Breast epithelium (tissue), 4 donors: ENCODE data around the gene IGFBPL1. TPM values are rescaled to one million over a fixed set of nuclear protein-coding genes. Genes with fewer than 3 reads are reported as not detected.
A peak's percentile ranks its signal among the peaks of the same experiment; 100 is the strongest.

Experiments
- DNase-seq, 2 donors: peaks; one replicate each; pipeline ENCODE4 v3.0.0-alpha.2; 2019; ENCODE audit warnings: low spot score in 2 of 2
- H3K27ac ChIP-seq, 2 donors: fragments of 200-600 bp; sonication (generic) in 1 of 2; one replicate each; pipeline ENCODE4 v1.5.1; 2016 to 2019; ENCODE audit warnings: mild to moderate bottlenecking in 1 of 2
- H3K27me3 ChIP-seq, 2 donors: fragments of 200-600 bp; sonication (generic) in 1 of 2; one replicate each; pipeline versions ENCODE4 v1.5.1 to v1.6.0; 2017 to 2019; ENCODE audit warnings: control low read depth in 1 of 2, mild to moderate bottlenecking in 1 of 2
- H3K36me3 ChIP-seq: fragments of 200-600 bp; one replicate; pipeline ENCODE4 v1.5.1; 2019
- H3K4me1 ChIP-seq, 2 donors: fragments of 200-600 bp; sonication (generic); one replicate each; pipeline ENCODE4 v1.5.1; 2016 to 2019; ENCODE audit warnings: control low read depth in 1 of 2
- H3K4me3 ChIP-seq, 3 donors: fragments of 200-600 bp; sonication (generic); 1 replicate in 2 of 3; 2 replicates in 1 of 3; pipeline ENCODE4 v1.5.1; 2016 to 2019; ENCODE audit warnings: mild to moderate bottlenecking in 3 of 3, moderate library complexity in 2 of 3
- H3K9me3 ChIP-seq, 2 donors: fragments of 200-600 bp; sonication (generic) in 1 of 2; one replicate each; pipeline ENCODE4 v1.5.1; 2016 to 2019; ENCODE audit warnings: control low read depth in 1 of 2
- POLR2A ChIP-seq: fragments of 450-650 bp; IDR thresholded peaks from one replicate; pipeline ENCODE4 v1.6.1; 2016; ENCODE audit warnings: antibody characterized with exemption, mild to moderate bottlenecking, moderate library complexity
- POLR2AphosphoS5 ChIP-seq, 3 donors: sonication (generic); formaldehyde crosslinking; IDR thresholded peaks; one replicate each; pipeline ENCODE4 v1.6.1; 2017; ENCODE audit warnings: antibody characterized with exemption in 3 of 3
- intact Hi-C: fragments of 100-400 bp; cut with DNase I; formaldehyde crosslinking; loops from one replicate; pipeline ENCODE4 v1.15.1; 2023; ENCODE audit warnings: low total_unique reads
- total RNA-seq, 3 donors: library from RNA; depleted of rRNA; stranded (reverse); fragments of >200 nt; gene quantifications; one replicate each; pipeline ENCODE4 v1.1.0, GENCODE V29; 2016
- TF ChIP-seq, protein P1 (sequence below), 3 donors: fragments of 450-650 bp; IDR thresholded peaks; one replicate each; pipeline ENCODE4 v1.5.1; 2016 to 2017; ENCODE audit warnings: antibody characterized with exemption in 3 of 3, mild to moderate bottlenecking in 3 of 3, moderate library complexity in 3 of 3

The IGFBPL1 gene
- total RNA-seq, 3 donors from 2014 or later, result not detected

- Histone ChIP-seq H3K36me3 (no peaks in the 10 kb centered on the region), H3K27ac (no peak overlapping the region), H3K4me1 (no peaks in the 10 kb centered on the region), H3K27me3 (no peaks in the 10 kb centered on the region), H3K9me3 (no peaks in the 10 kb centered on the region), H3K4me3 (no peak overlapping the region)
- TF ChIP-seq POLR2AphosphoS5 (IDR thresholded peaks at IDR 0.05) (no peak), POLR2A (no peak)
- TF ChIP-seq, protein P1, sequence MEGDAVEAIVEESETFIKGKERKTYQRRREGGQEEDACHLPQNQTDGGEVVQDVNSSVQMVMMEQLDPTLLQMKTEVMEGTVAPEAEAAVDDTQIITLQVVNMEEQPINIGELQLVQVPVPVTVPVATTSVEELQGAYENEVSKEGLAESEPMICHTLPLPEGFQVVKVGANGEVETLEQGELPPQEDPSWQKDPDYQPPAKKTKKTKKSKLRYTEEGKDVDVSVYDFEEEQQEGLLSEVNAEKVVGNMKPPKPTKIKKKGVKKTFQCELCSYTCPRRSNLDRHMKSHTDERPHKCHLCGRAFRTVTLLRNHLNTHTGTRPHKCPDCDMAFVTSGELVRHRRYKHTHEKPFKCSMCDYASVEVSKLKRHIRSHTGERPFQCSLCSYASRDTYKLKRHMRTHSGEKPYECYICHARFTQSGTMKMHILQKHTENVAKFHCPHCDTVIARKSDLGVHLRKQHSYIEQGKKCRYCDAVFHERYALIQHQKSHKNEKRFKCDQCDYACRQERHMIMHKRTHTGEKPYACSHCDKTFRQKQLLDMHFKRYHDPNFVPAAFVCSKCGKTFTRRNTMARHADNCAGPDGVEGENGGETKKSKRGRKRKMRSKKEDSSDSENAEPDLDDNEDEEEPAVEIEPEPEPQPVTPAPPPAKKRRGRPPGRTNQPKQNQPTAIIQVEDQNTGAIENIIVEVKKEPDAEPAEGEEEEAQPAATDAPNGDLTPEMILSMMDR (IDR thresholded peaks at IDR 0.05), result no peak
- intact Hi-C loops, result loop anchor here (2.0 kb wide), 1 partner anchor 480 kb away; no protein-coding TSS in a partner anchor
- no peak for DNase-seq
Measured at GRCh38 chr9:38396371-38396671, 27.9 kb downstream of the IGFBPL1 start.

- Histone ChIP-seq H3K27ac (no peak overlapping the region), H3K27me3 (no peaks in the 10 kb centered on the region), H3K4me1 (no peaks in the 10 kb centered on the region), H3K4me3 (no peak overlapping the region), H3K36me3 (no peaks in the 10 kb centered on the region), H3K9me3 (no peaks in the 10 kb centered on the region)
- no peak for DNase-seq
- TF ChIP-seq POLR2A (no peak), POLR2AphosphoS5 (IDR thresholded peaks at IDR 0.05) (no peak)
- TF ChIP-seq, protein P1 (IDR thresholded peaks at IDR 0.05), result no peak
- intact Hi-C loops, result loop anchor here (1.0 to 2.0 kb wide), 2 partner anchors 24 to 479 kb away; no protein-coding TSS in a partner anchor
Measured at GRCh38 chr9:38395653-38396370, 28.4 kb downstream of the IGFBPL1 start.

- Histone ChIP-seq H3K4me3 (no peak overlapping the region), H3K4me1 (no peaks in the 10 kb centered on the region), H3K27ac (no peak overlapping the region), H3K9me3 (no peaks in the 10 kb centered on the region), H3K36me3 (no peaks in the 10 kb centered on the region), H3K27me3 (no peaks in the 10 kb centered on the region)
- no peak for DNase-seq
- TF ChIP-seq, protein P1 (IDR thresholded peaks at IDR 0.05), result no peak
- TF ChIP-seq POLR2A (no peak), POLR2AphosphoS5 (IDR thresholded peaks at IDR 0.05) (no peak)
- intact Hi-C loops, result loop anchor here (5.0 kb wide), 1 partner anchor 882 kb away; no protein-coding TSS in a partner anchor
Measured at GRCh38 chr9:38394416-38394815, 29.8 kb downstream of the IGFBPL1 start.

- Histone ChIP-seq H3K27ac (peak overlapping the region; percentile 44 to 46), H3K9me3 (no peaks in the 10 kb centered on the region), H3K4me3 (peak overlapping the region; percentile 69 to 74 (median 71)), H3K36me3 (no peaks in the 10 kb centered on the region), H3K4me1 (peaks cover 0 to 4% of the 10 kb centered on the region in 2 donors), H3K27me3 (no peaks in the 10 kb centered on the region)
- TF ChIP-seq POLR2AphosphoS5 (IDR thresholded peaks at IDR 0.05), result no peak
- TF ChIP-seq, protein P1 (IDR thresholded peaks at IDR 0.05), result no peak
- no peak for TF ChIP-seq POLR2A
- no peak for DNase-seq
- intact Hi-C loops, result loop anchor here (5.0 kb wide), 1 partner anchor 881 kb away; no protein-coding TSS in a partner anchor
Measured at GRCh38 chr9:38393128-38393796, 31.0 kb downstream of the IGFBPL1 start.
